GM21717 (cell line): ENCODE measurements around the gene FGFRL1.

Source experiments
- ATAC-seq: cut with Tn5 transposase; IDR thresholded peaks from one replicate; pipeline ENCODE4 v1.9.1; 2021; ENCODE audit warnings: mild to moderate bottlenecking, moderate library complexity; ENCODE audit not compliant: unreplicated experiment

The FGFRL1 gene, protein sequence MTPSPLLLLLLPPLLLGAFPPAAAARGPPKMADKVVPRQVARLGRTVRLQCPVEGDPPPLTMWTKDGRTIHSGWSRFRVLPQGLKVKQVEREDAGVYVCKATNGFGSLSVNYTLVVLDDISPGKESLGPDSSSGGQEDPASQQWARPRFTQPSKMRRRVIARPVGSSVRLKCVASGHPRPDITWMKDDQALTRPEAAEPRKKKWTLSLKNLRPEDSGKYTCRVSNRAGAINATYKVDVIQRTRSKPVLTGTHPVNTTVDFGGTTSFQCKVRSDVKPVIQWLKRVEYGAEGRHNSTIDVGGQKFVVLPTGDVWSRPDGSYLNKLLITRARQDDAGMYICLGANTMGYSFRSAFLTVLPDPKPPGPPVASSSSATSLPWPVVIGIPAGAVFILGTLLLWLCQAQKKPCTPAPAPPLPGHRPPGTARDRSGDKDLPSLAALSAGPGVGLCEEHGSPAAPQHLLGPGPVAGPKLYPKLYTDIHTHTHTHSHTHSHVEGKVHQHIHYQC

DNA sequence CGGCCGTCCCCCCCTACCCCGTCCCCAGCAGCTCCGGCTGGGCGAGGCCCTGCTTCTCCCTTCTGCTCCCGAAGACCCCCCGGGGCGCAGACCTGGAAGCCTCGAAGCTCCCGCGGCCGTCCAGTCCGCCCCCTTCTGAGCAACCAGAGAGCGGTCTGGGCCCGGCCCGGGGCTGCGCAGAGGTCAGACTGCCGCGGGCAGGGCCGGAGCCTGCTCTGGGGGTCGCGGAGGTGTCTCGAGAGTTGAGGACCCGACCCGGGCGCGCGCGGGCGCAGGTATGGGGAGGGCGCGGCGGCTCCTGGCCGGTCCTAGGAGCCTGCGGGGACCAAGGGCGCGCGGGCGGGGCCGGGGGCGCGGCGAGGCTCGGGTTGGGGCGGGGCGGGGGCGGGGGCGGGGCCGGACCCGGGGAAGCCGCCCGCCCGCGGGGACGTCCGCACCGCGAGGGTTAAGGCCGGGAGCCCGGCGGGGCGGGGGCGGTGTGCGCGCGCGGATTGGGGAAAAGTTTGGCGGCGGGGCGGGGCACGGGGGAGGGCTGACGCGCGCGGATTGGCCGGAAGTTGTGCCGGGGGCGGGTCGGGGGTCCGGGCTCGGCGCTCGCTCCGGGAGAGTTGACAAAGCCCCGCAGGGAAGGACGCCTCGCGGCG lies at the start of gene FGFRL1:
TSS of gene FGFRL1 (plus strand) at position 605 of the 644 bp plus-strand sequence. CDS start 860 bp downstream, outside the sequence.
- peak; percentile 33 for ATAC-seq

DNA sequence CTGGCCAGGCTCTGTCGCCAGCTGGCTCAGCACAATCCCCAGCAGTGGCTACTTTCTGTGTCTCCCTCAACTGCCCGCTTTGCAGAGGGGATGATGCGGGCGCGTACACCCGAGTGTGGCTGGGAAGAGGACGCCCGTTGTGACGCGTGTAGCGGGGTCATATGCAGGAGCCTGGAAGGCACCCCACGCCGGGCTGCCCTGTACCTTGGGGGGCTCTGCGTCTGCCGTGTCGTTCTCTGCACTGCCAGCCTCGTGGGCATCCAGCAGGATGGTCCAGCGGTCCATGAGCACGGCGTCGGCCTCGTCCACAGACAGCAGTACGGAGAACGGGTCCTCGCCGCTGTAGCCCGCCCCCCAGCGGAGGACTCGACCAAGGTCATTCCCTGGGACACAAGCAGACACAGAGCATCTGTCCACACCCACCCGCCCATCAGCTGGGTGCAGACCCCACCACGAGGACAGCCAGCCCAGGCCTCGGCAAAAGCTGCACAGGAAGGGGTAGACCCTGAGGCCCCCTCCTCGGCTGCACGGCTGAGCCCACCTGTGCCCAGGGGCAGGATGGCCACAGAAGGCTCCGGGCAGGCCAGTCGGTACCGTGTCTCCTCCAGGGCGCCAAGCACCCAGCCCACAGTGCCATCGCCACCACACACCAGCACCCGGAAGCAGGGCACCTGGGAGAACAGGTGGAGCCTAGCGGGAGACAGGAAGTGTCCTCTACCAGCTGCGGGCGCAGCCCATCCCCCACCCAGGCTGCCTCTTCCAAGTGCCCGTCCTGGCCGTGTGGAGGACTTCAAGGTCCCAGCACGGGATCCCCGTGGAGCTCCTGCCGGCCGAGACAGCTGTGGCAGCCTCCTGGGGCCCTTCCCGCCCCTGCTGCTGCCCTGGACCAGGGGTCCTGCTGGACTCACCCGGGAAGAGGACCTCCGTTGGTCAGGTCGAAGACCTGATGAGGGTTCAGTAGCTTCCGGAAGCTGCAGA lies 48.9 kb upstream of the FGFRL1 start:
- no peak for ATAC-seq

DNA sequence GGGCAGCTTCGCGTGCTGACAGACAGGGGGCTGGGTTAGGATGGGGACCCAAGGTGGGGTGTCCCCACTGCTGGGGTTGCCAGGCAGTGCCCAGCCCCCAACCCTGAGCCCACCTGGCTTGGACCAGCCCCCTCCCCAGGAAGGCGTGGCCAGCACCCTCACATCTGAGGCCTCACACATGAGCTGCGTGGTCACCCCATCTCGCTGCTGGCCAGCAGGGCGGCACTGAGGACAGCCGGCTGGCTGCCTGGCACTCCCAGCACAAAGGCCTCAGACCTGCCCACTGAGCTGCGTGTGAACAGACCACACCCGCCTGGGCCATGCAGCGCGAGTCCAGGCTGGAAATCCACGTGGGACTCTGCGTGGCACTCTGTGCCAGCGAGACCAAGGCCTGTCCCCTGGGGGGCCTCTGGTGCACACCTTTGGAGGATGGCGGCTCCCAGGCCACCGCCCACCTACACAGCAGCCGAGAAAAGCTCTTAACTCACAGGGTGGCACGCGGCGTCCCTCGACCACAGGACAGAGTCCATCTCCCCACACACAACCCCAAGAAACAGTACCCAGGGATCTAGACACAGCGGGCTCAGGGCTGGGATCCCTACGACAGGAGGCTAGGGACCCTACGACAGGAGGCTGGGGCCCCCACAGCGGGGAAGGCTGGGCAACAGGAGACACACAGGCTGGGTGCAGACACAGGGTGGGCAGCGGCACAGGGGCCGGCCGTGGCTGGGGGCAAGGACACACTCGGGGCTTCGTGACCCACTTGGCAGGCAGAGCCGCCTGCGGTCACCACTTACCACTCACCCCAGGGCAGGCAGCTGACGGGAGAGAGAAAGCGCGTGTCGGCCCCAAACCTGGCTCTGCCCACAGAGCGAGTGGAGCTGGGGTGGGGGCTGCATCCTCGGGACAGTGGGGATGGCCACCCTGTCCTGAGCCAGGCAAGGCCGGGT lies 47.9 kb upstream of the FGFRL1 start:
- ATAC-seq: no peak

DNA sequence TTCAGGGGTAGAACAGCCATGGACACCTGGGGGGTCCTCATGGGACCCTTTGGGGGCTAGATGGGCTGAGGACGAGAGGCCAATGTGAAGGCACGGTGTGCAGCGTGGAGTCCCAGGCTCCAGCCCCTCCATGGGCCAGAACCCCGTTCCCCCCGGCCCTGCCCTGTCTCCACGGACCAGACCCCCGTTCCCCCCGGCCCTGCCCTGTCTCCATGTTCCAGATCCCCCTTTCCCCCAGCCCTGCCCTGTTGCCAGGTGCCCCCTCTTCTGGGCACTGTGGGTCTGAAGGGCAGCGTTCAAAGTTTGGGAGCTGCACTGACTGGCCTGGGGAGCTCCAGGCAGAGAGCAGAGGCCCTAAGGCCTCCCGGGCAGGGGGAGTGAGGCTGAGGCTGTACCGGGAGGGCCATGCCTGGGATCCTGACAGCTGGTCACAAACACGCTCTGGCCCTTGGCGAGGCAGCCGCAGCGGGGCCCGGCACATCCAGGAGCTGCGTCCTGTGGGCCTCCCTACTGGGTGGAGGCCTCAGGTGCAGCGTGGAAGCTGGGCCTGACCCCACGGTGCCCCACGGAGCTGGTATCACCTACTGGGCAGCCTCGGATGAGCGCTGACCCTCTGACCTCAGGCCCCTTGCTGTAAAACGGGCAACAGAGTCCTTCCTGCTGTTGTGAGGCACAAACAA lies 46.9 kb upstream of the FGFRL1 start:
- no peak for ATAC-seq

DNA sequence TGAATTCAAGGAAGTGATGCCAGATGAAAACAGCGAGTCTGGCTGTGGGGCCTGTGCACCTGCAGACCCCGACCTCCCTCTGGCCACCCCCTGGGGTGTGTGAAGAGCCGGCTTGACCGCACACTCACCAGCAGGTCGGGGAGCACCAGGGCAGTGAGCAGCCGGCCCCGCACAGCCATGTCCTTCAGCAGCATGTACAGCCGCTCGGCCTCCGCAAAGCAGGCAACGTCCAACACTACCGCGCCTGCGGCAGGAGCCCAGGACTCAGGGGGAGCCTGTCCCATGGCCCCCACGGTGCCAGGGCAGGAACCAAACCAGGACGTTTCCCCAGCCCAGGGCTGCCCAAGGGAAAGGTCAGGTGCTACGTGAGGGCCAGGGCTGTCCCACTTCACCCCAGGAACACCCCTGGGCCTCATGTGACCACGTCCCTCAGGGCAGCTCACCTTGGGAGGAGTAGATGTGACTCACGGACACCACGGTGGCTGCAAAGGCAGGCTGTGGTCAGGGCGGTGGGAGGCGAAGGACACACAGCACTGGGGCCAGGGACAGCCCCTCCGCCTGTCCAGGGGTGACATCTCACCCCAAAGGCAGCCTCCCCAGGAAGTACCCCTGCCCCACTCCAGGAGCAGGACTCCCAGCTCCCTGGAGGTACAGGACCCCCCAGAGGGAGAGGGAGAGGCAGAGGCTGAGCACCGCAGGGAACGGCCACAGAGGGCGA lies 46.2 kb upstream of the FGFRL1 start:
- ATAC-seq: no peak

DNA sequence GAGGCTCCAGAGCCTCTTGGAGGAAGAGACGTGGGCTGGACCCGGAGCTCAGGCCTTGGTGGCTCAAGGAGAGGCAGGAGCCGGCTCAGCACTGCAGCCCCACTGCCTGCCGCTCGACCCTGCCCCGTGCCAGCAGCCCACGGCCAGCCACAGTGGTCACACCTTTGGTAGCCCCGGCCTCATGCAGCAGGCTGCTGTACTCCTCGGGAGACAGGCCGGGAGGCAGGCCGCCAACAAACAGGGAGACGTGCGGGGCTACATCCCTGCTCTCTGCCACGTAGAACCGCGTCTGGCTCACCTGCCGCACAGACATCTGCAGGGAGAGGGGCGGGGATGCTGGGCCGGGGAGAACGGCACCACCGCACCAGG lies 45.7 kb upstream of the FGFRL1 start:
- no peak for ATAC-seq

DNA sequence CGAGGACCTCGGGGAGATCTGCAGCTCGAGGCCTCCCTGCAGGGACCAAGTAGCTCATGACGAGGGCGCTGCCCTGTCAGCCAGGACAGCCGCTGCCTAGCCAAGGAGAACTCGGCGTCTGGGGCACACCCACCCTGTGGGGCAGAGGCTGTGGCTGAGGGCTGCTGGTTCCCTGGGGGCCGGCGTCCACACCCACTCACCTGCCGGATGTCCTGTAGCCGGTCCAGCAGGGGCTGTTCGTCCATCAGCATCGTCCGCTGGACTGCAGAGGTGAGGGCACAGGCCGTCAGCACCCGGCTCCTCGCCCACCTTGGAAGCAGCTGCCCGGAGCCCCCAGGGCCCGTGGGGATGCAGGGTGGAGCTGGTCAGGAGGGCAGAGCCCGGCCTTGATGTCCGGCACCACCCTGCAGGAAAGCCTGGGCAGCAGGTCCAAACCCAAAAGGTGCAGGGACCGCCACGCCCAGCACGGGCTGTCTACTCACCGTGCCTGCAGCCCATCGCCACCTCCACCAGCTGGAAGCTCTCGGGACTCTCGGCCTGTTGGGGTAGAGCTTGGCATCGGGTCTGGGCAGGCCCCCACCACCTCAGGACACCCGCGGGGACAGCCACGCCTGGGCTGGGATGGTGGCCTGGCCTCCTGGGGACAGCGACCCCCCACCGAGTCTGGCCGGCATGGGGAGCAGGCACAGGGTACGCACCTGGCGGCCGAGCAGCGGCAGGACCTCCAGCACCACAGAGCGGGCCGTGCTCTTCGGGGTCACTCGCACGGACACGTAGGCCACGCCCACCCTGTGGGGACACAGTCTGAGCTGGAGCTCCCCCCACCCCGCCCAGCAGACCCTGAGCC lies 44.9 kb upstream of the FGFRL1 start:
- ATAC-seq: no peak

DNA sequence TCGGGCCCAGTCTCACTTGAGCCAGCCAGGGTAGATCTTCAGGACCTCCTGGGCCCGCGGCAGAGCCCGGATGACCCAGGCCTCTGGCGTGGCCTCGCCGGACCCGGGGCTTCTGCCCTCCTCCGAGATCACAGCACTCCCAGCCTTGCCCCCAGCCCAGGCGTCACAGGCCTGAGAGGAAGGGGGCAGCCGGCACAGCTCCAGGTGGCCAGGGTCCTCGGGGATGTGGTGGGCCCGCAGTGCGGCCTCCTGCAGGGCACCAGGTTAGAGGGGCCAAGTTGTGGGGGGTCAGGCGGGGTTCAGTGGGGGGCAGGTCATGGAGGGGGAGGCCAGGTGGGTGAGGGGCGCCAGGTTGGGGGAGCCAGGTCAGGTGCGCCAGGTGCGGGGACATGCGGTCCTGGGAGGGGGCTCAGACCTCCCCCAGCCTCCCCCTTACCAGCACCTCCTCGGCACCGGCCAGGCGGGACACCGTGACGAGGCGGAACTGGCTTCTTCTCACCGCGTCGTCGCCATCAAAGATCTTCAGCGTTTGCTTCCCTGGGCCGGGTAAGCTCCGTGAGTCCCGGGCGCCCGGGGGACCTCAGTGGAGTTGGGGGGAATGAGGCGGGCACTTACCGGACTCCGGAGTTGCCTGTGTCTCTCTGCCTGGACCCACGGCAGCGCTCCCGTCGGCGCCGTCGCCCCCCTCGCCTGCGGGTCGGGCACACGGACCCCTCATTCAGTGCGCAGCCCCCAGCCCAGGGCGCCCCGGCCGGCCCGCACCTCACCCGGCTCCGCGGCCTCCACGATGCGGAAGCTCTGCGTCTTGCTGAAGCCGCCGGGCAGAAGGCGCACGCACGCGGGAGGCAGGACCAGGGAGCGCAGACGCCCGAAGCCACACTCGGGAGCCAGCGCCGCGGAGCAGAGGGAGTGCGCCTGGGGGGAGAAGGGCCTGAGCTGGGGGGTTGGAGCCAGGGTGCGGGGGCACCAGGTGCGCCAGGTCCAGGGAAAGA lies 44.0 kb upstream of the FGFRL1 start:
- no peak for ATAC-seq

DNA sequence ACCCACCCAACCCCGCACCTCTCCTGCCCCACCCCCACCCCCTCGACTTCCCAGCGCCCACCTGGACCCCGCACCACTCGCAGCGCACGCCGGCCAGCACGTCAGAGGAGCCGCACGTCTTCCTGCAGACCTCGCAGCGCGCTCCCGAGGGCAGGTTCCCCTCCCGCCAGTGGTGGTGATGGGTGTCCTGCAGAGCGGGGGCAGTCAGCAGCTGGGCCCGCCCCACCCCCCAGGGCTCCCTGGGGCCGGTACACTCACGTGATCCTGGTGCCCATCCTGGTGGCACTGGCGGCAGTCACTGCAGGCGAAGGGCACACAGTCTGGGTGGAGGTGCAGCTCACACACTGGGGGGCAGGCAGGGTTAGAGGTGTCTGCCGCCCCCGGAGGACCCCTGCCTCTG lies 43.2 kb upstream of the FGFRL1 start:
- ATAC-seq: no peak

DNA sequence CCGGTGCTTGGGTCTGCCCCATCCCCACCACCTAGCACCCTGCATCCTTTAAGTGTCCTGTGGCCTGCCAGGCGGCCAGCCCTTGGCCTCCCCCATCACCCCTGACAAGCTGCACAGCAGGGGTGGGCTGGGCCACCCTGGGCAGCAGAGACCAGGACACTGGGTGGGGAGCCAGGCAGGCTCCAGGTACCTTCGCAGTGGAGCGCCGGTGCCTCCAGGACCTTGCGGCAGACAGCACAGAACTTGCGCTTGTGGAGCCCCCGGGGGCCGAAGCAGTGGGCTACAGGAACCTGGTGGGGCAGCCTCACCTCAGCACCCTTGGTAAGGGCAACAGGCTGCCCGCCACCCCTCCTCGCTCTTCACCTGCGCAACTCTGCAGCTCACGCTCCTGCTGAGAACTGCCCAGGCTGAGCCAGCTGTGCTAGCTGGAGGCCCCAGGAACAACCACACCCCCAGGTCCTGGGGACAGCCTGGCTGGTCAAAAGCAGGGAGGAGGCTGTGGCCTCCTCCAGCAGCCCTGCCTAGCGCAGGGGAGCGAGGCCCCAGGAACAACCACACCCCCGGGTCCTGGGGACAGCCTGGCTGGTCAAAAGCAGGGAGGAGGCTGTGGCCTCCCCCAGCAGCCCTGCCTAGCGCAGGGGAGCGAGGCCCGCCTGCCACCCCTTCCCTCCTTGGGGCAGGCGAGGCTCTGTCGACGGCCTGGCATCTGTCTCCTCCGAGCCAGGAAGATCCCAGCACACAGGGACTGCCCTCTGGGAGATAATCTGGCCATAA lies 42.6 kb upstream of the FGFRL1 start:
- no peak for ATAC-seq

DNA sequence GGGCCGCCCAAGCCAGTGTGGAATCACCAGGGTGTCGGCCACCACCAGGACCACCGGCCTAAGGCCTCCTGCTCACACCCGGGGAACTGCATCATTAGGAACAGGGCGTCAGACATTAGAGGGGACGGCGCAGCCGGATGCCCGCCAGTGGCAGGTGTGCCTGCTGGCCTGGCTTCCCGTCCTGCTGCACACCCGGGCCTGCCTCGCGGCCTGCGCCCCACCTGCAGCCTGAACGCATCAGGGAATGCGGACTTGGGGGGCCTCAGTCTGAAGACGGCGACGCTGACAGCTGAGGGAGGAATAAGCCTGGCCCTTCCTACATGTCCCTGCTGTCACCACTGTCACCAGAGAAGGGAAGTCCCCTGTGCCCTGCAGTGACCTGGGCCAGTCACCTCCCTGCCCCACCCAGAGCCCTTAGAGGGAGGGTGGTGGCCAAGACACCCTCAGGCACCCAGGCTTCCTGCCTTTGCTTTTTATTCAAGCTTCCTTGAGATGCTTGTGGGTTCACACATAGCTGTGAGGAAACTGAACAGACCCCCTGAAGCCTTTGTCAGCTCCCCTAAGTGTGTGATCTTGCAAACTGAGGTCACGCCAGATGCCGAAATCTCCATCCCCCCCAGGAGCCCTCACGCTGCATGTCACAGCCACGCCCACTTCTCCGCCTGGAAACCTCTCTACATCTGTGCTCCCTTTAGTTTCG lies 41.2 kb upstream of the FGFRL1 start:
- no peak for ATAC-seq

DNA sequence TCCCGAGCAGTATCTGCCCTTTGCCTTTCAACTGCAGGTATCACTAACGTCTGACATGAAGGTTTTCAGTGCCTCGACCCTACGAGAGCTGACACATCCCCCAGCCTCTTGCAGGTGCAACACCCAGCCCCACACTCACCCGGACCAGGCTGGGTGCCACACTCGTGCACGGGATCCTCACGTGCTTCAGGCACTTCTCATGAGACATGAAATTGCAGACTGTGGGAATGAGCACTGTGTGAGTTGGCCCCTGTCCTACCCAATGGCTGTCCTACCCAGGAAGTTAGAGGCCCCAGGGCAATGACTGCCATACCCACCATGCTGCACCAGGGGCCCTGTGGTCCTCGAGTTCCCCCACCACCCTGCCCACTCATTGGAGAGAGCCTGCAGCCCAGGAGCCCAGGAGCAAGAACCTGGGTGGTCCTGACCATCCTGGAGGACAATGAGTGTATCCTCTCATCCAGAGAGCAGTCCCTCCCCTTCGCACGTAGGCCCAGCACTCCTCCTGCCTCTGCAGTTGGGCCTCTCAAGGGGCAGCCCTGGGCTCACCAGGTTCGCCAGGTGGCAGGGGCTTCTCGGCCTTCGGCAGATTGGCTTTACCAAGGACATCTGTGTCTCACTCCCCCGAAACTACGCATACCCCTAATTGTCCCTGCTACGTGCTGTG lies 40.4 kb upstream of the FGFRL1 start:
- no peak for ATAC-seq

DNA sequence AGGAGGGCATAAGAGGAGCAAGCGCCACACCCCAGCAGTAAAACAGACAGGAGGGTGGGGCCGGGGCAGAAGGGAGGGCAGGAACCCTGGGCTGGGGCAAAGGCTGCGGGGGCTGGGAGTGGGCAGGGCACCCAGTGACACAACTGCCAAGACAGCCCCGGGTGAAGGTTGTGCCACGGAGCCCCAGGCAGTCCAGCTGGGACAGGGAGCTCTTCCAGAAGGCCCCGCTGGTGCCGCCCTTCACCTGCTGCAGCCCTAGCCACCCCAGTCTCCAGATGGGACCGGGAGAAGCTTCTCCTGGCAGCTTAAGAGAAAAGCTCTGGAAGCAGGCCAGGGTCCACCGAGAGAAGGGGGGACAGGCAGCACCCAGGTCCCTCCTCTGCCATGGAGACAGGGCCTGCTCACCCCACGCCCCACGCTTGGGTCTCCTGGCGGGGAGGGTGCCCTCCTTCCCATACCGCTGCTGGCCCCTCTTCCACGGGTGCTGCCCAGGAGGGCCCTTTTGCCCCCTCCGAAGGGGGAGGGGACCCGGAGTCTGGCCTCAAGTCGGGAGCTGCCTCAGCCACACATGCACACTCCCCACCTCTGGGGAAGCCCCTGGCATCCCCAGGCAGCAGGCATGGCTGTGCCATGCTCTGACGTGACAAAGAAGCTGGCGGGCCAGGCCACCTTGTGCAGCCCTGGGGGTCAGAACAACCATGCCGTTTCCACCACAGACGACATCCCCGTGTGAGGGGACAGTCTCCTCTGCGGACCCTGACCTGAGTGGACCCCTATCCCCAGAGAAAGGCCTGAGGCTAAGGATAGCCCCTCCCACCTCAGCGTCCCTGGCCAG lies 39.5 kb upstream of the FGFRL1 start:
- no peak for ATAC-seq
